Loucy (cell line): ENCODE measurements around the gene CFAP58.

Experiments used
- H2AFZ ChIP-seq: fragments of 200-600 bp; sonication (generic); 2 replicates; pipeline ENCODE4 v1.6.0; 2016; ENCODE audit warnings: antibody characterized with exemption, mild to moderate bottlenecking, low read length, moderate library complexity
- H3F3A ChIP-seq: fragments of 200-600 bp; 2 replicates; pipeline ENCODE4 v1.6.0; 2016; ENCODE audit warnings: antibody characterized with exemption, low read depth, mild to moderate bottlenecking
- H3K27me3 ChIP-seq: fragments of 200-600 bp; sonication (generic); 2 replicates; pipeline ENCODE4 v1.6.1; 2014; ENCODE audit warnings: low read length, mild to moderate bottlenecking; ENCODE audit not compliant: insufficient read depth, poor library complexity, severe bottlenecking
- H3K36me3 ChIP-seq: fragments of 200-600 bp; sonication (generic); 2 replicates; pipeline ENCODE4 v1.6.1; 2016; ENCODE audit warnings: low read length; ENCODE audit not compliant: insufficient read depth
- H3K4me1 ChIP-seq: fragments of 200-600 bp; sonication (generic); 2 replicates; pipeline ENCODE4 v1.5.1; 2014; ENCODE audit warnings: low read length, mild to moderate bottlenecking; ENCODE audit not compliant: insufficient read depth, poor library complexity, severe bottlenecking
- H3K4me2 ChIP-seq: fragments of 200-600 bp; sonication (generic); 2 replicates; pipeline ENCODE4 v1.6.0; 2014; ENCODE audit warnings: antibody characterized with exemption, low read length, low read depth, mild to moderate bottlenecking; ENCODE audit not compliant: poor library complexity, severe bottlenecking
- H3K4me3 ChIP-seq: fragments of 200-600 bp; sonication (generic); 2 replicates; pipeline ENCODE4 v1.5.1; 2014; ENCODE audit warnings: low read length, mild to moderate bottlenecking, mixed read lengths; ENCODE audit not compliant: poor library complexity, severe bottlenecking
- H3K79me2 ChIP-seq: fragments of 200-600 bp; sonication (generic); 2 replicates; pipeline ENCODE4 v1.6.1; 2014; ENCODE audit warnings: low read length; ENCODE audit not compliant: insufficient read depth
- H3K9ac ChIP-seq: fragments of 200-600 bp; sonication (generic); 2 replicates; pipeline ENCODE4 v1.6.0; 2014; ENCODE audit warnings: mild to moderate bottlenecking, low read depth, low read length, moderate library complexity; ENCODE audit not compliant: poor library complexity, severe bottlenecking
- H3K9me2 ChIP-seq: fragments of 200-600 bp; sonication (generic); replicated peaks from 2 replicates; pipeline ENCODE4 v1.6.1; 2016; ENCODE audit warnings: low read depth, low read length, mixed read lengths
- H3K9me3 ChIP-seq: fragments of 200-600 bp; sonication (generic); 2 replicates; pipeline ENCODE4 v1.6.1; 2014; ENCODE audit warnings: mild to moderate bottlenecking, antibody characterized with exemption, low read length, low read depth; ENCODE audit not compliant: insufficient read depth
- H4K20me1 ChIP-seq: fragments of 200-600 bp; sonication (generic); 2 replicates; pipeline ENCODE4 v1.6.0; 2014; ENCODE audit warnings: antibody characterized with exemption, low read length, mild to moderate bottlenecking; ENCODE audit not compliant: insufficient read depth, poor library complexity, severe bottlenecking
- CTCF ChIP-seq: fragments of 200-600 bp; sonication (generic); conservative IDR thresholded peaks from 2 replicates; pipeline ENCODE4 v1.5.1; 2014; ENCODE audit warnings: mild to moderate bottlenecking, antibody characterized with exemption, low read length
- EZH2phosphoT487 ChIP-seq: fragments of 200-600 bp; IDR thresholded peaks from 2 replicates; pipeline ENCODE4 v1.6.1; 2018; ENCODE audit warnings: antibody characterized with exemption, mild to moderate bottlenecking, moderate library complexity, borderline replicate concordance

CFAP58 gene

GRCh38 chr10:104380336-104380735 lies 26.7 kb downstream of the CFAP58 start:
- H2AFZ ChIP-seq, result no peak overlapping the region
- H3K9ac ChIP-seq, result no peak overlapping the region
- H3K36me3 ChIP-seq, result no peaks in the 10 kb centered on the region
- no peaks in the 10 kb centered on the region for H3K9me3 ChIP-seq
- no peaks in the 10 kb centered on the region for H4K20me1 ChIP-seq
- H3K4me3 ChIP-seq, result no peak overlapping the region
- H3F3A ChIP-seq, result no peaks in the 10 kb centered on the region
- TF ChIP-seq EZH2phosphoT487, result no peak
- no peak for TF ChIP-seq CTCF
- H3K4me1 ChIP-seq, result no peaks in the 10 kb centered on the region
- no peaks in the 10 kb centered on the region for H3K27me3 ChIP-seq
- H3K79me2 ChIP-seq, result no peaks in the 10 kb centered on the region
- no peak overlapping the region for H3K4me2 ChIP-seq
- H3K9me2 ChIP-seq, result no peaks in the 10 kb centered on the region

- Histone ChIP-seq H3K79me2 (no peaks in the 10 kb centered on the region), H2AFZ (peak overlapping the region; percentile 60), H3K27me3 (no peaks in the 10 kb centered on the region), H3F3A (no peaks in the 10 kb centered on the region), H3K4me2 (peak overlapping the region; percentile 22), H3K9me2 (no peaks in the 10 kb centered on the region), H3K4me1 (no peaks in the 10 kb centered on the region), H3K4me3 (no peak overlapping the region), H3K9ac (no peak overlapping the region), H4K20me1 (no peaks in the 10 kb centered on the region), H3K36me3 (no peaks in the 10 kb centered on the region), H3K9me3 (no peaks in the 10 kb centered on the region)
- no peak for TF ChIP-seq CTCF
Measured at GRCh38 chr10:104387130-104387888, 33.7 kb downstream of the CFAP58 start.

GRCh38 chr10:104388830-104389229 lies 35.2 kb downstream of the CFAP58 start:
- Histone ChIP-seq H3K9ac (no peak overlapping the region), H3F3A (no peaks in the 10 kb centered on the region), H3K4me1 (no peaks in the 10 kb centered on the region), H4K20me1 (no peaks in the 10 kb centered on the region), H2AFZ (no peak overlapping the region), H3K27me3 (no peaks in the 10 kb centered on the region), H3K9me3 (no peaks in the 10 kb centered on the region), H3K4me3 (no peak overlapping the region), H3K36me3 (no peaks in the 10 kb centered on the region), H3K79me2 (no peaks in the 10 kb centered on the region), H3K4me2 (no peak overlapping the region), H3K9me2 (no peaks in the 10 kb centered on the region)
- TF ChIP-seq CTCF (no peak), EZH2phosphoT487 (no peak)
